ENCODE measurements around the gene LAMA5.

Gene LAMA5

DNA sequence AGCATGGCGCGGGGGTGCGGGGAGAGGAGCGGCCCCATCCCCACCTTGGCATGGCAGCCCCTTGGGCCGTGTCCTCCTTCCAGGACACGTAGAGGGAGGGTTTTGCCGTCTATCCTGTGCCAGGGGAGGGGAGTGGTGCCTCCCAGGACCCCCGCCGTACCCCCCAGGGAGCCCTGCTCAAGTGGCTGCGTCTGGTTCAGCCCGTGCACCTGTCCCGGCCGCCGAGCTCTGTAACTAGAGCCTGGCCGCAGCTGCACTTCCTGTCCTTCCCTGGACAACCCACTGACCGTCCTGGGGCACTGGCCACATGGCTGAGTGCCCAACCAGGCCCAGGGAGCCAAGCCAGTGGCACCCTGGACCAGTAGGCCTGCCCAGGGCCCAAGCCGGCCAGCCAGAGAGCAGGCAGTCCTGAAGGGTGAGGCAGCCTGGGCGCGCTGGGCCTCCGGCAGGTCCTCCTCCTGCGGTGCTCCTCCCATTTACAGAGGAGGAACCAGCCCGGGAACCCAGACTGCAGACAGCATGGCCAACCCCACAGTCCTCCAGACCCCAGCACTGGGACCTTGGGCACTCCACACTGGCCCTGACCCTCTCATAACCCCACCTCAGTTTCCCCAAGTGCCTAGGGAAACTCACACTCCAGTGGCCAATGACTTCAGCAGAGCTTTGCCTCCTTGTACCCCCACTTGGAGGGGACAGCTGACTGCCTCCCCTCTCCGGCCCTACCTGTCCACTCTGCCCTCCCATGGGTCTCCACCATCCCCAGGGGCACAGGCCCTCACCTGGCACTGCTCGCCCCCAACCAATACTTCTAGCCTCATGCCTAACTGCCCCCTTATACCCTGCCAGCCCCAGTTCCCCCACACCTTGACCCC is 8.7 kb downstream of the LAMA5 start:
- TF ChIP-seq, protein P1, sequence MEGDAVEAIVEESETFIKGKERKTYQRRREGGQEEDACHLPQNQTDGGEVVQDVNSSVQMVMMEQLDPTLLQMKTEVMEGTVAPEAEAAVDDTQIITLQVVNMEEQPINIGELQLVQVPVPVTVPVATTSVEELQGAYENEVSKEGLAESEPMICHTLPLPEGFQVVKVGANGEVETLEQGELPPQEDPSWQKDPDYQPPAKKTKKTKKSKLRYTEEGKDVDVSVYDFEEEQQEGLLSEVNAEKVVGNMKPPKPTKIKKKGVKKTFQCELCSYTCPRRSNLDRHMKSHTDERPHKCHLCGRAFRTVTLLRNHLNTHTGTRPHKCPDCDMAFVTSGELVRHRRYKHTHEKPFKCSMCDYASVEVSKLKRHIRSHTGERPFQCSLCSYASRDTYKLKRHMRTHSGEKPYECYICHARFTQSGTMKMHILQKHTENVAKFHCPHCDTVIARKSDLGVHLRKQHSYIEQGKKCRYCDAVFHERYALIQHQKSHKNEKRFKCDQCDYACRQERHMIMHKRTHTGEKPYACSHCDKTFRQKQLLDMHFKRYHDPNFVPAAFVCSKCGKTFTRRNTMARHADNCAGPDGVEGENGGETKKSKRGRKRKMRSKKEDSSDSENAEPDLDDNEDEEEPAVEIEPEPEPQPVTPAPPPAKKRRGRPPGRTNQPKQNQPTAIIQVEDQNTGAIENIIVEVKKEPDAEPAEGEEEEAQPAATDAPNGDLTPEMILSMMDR (IDR thresholded peaks at IDR 0.05; ENCODE audit: borderline replicate concordance, extremely low read depth, low read length, poor library complexity, severe bottlenecking) = no peak
- no peak for TF ChIP-seq EZH2 (IDR thresholded peaks at IDR 0.05; ENCODE audit: borderline replicate concordance, low read depth, low read length, severe bottlenecking)
- DNase-seq (no peak), ATAC-seq (ENCODE audit: insufficient read depth, low read depth) (no peak)
- Histone ChIP-seq H3K4me1 (ENCODE audit: insufficient read depth, low read length) (no peaks in the 10 kb centered on the region), H3K36me3 (ENCODE audit: insufficient read depth, low read length) (no peaks in the 10 kb centered on the region), H3K4me2 (ENCODE audit: insufficient read depth, low read length) (no peak overlapping the region), H3K27ac (ENCODE audit: low read length) (no peak overlapping the region), H3K79me2 (ENCODE audit: insufficient read depth, low read length) (no peaks in the 10 kb centered on the region), H4K20me1 (ENCODE audit: insufficient read depth, low read length) (peaks cover 15% of the 10 kb centered on the region), H3K4me3 (ENCODE audit: low read depth in 1 of 2, low read length in 2 of 2) (no peak overlapping the region), H3K9ac (ENCODE audit: low read depth, low read length) (no peak overlapping the region), H3K9me3 (ENCODE audit: insufficient read depth, low read length, severe bottlenecking) (no peaks in the 10 kb centered on the region), H3K27me3 (ENCODE audit: insufficient read depth, low read length, poor library complexity) (no peaks in the 10 kb centered on the region), H2AFZ (ENCODE audit: low read depth, low read length) (no peak overlapping the region)

GRCh38 chr20:62357681-62358080 is 9.4 kb downstream of the LAMA5 start:
- Histone ChIP-seq H3K4me3 (ENCODE audit: low read depth in 1 of 2, low read length in 2 of 2) (no peak overlapping the region), H3K9me3 (ENCODE audit: insufficient read depth, low read length, severe bottlenecking) (no peaks in the 10 kb centered on the region), H3K4me2 (ENCODE audit: insufficient read depth, low read length) (no peak overlapping the region), H2AFZ (ENCODE audit: low read depth, low read length) (no peak overlapping the region), H3K36me3 (ENCODE audit: insufficient read depth, low read length) (no peaks in the 10 kb centered on the region), H4K20me1 (ENCODE audit: insufficient read depth, low read length) (peaks cover 15% of the 10 kb centered on the region), H3K9ac (ENCODE audit: low read depth, low read length) (no peak overlapping the region), H3K27me3 (ENCODE audit: insufficient read depth, low read length, poor library complexity) (no peaks in the 10 kb centered on the region), H3K4me1 (ENCODE audit: insufficient read depth, low read length) (no peaks in the 10 kb centered on the region), H3K27ac (ENCODE audit: low read length) (no peak overlapping the region), H3K79me2 (ENCODE audit: insufficient read depth, low read length) (no peaks in the 10 kb centered on the region)
- ATAC-seq (ENCODE audit: insufficient read depth, low read depth) (no peak), DNase-seq (no peak)
- TF ChIP-seq, protein P1 (IDR thresholded peaks at IDR 0.05; ENCODE audit: borderline replicate concordance, extremely low read depth, low read length, poor library complexity, severe bottlenecking) = no peak
- TF ChIP-seq EZH2 (IDR thresholded peaks at IDR 0.05; ENCODE audit: borderline replicate concordance, low read depth, low read length, severe bottlenecking) = no peak

GRCh38 chr20:62357187-62357667 is 9.9 kb downstream of the LAMA5 start:
- no peak overlapping the region for H3K27ac ChIP-seq (ENCODE audit: low read length)

More at GRCh38 chr20:62357187-62357667, 9.9 kb downstream of the LAMA5 start:
- H3K79me2 ChIP-seq (ENCODE audit: insufficient read depth, low read length) = no peaks in the 10 kb centered on the region
- no peak overlapping the region for H3K4me2 ChIP-seq (ENCODE audit: insufficient read depth, low read length)
- no peaks in the 10 kb centered on the region for H3K27me3 ChIP-seq (ENCODE audit: insufficient read depth, low read length, poor library complexity)
- no peak overlapping the region for H3K4me3 ChIP-seq (ENCODE audit: low read depth in 1 of 2, low read length in 2 of 2)
- no peak for TF ChIP-seq EZH2 (IDR thresholded peaks at IDR 0.05; ENCODE audit: borderline replicate concordance, low read depth, low read length, severe bottlenecking)
- TF ChIP-seq, protein P1 (IDR thresholded peaks at IDR 0.05; ENCODE audit: borderline replicate concordance, extremely low read depth, low read length, poor library complexity, severe bottlenecking) = no peak
- no peak for DNase-seq
- no peak overlapping the region for H2AFZ ChIP-seq (ENCODE audit: low read depth, low read length)
- no peak overlapping the region for H3K9ac ChIP-seq (ENCODE audit: low read depth, low read length)
- ATAC-seq (ENCODE audit: insufficient read depth, low read depth) = no peak
- no peaks in the 10 kb centered on the region for H3K36me3 ChIP-seq (ENCODE audit: insufficient read depth, low read length)
- peaks cover 10% of the 10 kb centered on the region for H4K20me1 ChIP-seq (ENCODE audit: insufficient read depth, low read length)
- H3K9me3 ChIP-seq (ENCODE audit: insufficient read depth, low read length, severe bottlenecking) = no peaks in the 10 kb centered on the region
- H3K4me1 ChIP-seq (ENCODE audit: insufficient read depth, low read length) = no peaks in the 10 kb centered on the region
